GM10266 (cell line): Measurements from ENCODE around the gene NOS3.

Experiments used
- DNase-seq: peaks from one replicate; pipeline ENCODE4 v3.0.0; 2012; ENCODE audit errors: extremely low spot score
- TF ChIP-seq, protein P1 (sequence below): IDR thresholded peaks from 2 replicates; pipeline ENCODE4 v1.5.1; 2012; ENCODE audit warnings: mild to moderate bottlenecking, low read depth; ENCODE audit not compliant: control insufficient read depth, insufficient read depth; ENCODE audit errors: missing control alignments

NOS3 gene

DNA sequence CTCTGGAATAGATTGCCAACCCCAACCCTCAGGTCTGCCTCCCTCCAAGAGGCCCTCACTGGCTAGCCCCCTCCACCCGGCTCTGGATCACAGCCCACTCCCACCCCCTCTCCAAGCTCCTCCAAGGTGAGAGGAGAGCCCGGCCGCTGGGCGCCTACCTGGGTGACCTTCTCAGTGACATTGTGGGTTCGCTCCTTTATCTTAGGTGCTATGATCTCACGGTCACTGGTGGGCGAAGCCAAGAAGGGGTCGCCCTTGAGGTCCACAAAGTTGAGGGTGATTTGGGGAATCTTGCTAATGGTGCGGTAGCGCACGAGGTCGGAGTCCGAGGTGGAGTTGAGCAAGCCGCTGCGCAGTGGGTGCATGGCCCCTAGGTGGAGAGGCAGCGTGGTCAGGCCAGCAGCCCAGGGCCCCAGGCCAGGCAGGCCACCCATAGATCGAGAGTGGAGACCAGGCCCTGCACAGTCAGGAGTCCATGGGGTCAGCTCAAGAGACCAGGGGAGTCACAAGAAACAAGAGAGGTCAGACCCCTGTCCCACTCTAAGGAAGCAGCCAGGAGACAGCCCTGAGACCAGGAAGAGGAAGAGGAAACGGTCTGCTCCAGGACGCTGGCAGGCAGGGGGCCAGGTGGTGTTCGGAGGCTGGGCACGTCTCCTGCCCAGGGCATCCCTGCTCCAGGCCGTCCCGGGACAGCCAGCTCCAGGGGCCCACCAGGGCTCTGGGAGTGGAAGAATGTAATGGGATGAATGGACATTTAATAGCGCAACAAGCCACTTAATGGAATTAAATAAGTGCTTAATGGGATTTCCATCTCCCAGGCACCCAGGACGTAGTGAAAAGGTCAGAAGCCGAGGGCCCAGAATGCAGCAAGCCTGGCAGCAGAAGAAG lies 33.4 kb upstream of the NOS3 start:
- no peak for DNase-seq
- TF ChIP-seq, protein P1, sequence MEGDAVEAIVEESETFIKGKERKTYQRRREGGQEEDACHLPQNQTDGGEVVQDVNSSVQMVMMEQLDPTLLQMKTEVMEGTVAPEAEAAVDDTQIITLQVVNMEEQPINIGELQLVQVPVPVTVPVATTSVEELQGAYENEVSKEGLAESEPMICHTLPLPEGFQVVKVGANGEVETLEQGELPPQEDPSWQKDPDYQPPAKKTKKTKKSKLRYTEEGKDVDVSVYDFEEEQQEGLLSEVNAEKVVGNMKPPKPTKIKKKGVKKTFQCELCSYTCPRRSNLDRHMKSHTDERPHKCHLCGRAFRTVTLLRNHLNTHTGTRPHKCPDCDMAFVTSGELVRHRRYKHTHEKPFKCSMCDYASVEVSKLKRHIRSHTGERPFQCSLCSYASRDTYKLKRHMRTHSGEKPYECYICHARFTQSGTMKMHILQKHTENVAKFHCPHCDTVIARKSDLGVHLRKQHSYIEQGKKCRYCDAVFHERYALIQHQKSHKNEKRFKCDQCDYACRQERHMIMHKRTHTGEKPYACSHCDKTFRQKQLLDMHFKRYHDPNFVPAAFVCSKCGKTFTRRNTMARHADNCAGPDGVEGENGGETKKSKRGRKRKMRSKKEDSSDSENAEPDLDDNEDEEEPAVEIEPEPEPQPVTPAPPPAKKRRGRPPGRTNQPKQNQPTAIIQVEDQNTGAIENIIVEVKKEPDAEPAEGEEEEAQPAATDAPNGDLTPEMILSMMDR = no peak

DNA sequence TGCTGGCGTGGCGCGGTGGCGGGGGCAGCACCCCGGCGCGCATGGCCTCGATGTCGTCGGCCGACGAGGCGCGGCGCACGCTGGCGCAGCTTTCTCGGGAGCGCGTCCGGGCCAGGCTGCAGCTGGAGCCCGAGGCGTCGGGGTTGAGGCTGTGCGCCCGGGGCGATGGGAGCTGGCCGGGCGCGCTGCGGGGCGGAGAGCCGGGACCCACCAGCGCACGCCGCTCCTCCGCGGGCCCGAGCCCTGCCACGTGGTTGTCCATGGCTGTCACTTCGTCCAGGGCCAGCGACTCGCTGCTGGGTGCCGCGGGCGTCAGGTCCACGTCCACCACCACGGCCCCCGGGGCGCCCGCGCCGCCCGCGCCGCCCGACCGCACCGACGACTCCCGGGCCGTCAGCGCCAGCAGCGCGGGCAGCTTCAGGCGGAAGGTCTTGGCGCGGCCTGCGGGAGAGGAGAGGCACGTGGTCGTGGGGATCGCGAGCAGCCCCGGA lies 32.7 kb upstream of the NOS3 start:
- TF ChIP-seq, protein P1 = no peak

DNA sequence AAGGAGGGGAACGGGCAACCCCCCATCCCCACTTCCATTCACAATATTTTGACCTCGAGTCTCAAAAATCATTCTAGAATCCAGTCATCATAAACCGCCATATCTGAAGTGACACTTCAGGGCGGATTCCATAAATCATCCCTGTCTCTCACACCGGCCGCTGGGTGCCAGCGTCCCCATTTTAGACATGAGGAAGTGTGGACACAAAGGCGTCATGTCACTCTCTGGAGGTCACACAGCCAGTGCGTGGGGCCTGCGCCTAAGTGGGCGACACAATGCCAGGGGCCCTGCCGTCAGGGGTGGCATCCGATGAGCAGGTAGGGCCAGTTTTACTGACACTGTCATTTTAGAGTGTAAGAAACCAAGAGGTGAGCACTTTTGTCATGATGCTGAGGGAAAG lies 32.2 kb upstream of the NOS3 start:
- no peak for DNase-seq
- TF ChIP-seq, protein P1 = no peak

More for the DNA sequence above, 32.7 kb upstream of the NOS3 start:
- no peak for DNase-seq

DNA sequence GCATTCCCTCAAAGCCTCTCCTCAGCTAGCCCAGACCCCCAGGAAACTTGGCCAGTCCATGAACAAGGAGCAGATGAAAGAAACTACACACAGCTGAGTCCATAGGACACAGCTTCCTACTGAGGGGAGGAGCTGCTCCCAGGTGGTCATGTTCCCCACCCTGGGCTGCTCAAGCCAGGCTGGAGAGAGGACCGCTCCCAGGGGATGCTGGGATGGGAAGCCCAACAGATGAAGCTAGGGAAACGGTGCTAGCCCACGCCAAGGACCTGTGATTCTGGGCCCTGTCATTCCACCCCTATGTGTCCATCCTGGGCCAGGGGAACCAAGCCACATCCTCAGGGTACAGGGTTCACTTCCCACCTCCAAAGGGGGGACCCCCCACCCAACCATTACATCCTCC lies 31.7 kb upstream of the NOS3 start:
- DNase-seq = no peak

DNA sequence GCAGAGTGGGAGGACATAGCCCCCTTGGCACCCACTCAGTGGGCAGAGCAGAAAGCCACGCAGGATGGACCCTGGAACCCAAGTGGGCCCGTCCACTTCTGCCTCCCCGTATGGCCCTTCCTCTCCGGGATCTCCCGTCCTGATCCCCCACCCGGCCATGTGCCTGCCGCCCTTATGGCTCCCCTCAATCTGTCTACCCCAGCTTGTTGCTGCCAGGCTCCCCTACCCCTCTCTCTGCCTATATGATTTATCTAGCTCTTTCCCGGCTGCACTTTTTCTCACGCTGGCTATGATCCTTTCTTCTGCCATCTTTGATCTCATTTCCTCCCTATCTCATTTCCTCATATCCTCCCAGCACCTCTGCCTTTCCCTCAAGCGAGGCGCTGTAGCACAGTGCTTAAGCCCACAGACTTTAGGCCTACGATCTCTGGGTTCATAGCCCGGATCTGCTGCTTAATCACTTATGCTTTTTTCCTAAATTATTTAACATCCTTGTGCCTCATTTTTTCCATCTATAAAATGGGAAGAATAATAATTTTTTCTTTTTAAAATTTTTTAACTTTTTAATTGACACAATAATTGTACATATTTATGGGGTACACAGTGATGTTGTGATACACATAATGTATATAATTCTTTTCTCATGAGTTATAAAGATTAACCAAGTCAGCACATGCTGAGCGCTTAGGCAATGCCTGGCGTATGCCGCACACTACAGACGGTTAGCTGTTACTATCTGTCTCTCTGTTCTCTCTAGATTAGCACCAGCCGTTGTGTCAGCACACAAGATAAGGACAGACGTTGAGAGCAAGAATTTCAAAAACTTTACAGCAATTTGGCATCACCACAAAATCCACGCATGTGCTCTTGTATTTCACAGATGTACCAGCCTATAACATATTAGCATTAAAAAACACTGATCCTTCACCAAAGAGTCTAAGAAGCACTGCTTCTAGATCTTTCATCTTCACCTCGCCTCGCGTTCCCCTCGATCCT lies 30.8 kb upstream of the NOS3 start:
- no peak for DNase-seq
- TF ChIP-seq, protein P1 = no peak

More for the DNA sequence above, 31.7 kb upstream of the NOS3 start:
- TF ChIP-seq, protein P1 = no peak

DNA sequence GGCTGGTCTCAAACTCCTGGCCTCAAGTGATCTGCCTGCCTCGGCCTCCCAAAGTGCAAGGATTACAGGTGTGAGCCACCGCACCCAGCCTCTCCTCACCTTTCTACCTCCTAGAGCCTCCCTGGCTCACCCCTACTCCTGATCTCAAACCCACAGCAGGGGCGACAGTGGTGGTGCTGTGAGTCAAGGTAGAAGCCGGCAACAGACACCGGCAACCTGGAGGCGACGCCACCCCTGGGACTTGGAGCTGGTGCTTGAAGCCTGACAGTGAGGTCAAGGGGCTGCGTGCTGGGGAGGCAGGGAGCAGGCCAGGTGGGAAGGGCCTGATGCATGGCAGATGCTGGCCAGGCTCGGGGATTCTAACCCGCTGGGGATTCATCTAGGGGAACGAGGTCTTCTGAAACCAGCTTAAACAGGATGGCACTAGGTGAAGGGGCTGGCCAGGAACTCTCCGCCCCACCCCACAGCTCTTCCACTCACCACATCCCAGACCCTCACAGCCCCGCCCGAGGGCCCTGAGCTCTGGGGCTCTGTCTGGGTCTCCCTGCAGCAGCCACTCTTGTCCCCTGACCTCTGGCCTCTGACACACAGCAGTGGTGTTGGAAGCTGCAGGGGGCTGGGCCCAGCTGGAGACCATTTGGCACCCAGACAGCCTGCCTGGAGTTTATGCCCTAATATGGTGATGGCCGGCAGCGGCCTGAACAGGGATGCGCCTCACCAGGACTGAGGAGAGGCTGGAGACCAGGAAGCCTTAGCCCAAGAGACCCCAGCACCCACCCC lies 29.1 kb upstream of the NOS3 start:
- DNase-seq = no peak
- TF ChIP-seq, protein P1 = no peak
